ENCODE results near the gene SART3. TPM values are rescaled to one million over a fixed set of nuclear protein-coding genes. Genes with fewer than 3 reads are reported as not detected.

Gene SART3
- total and polyA plus RNA-seq, 2 of the 4 experiments (the other 2 are of a cell fraction) = 22.6 to 37.8 TPM

GRCh38 chr12:108553799-108554198, 7.2 kb downstream of the SART3 start:
- H3K56ac ChIP-seq (ENCODE audit: extremely low read depth, insufficient read depth, low read length) = no peak overlapping the region
- WGBS, 2 experiments (ENCODE audit: extremely low coverage in 2 of 2, insufficient read length in 1 of 2) = 100% methylated on average over 2 of the region's 5 CpGs; no CpG with 5 or more reads in 1 of the 2 experiments
- in situ Hi-C loops (cut with MboI; ENCODE audit: low sequenced_read_pairs) = no loop called here

More at GRCh38 chr12:108553799-108554198, 7.2 kb downstream of the SART3 start:
- H3K9me1 ChIP-seq (ENCODE audit: insufficient read depth, low read length) = 0 out of 2 replicates have a peak, but pooled peaks cover 4% of the 10 kb centered on the region
- H3K9me3 ChIP-seq (ENCODE audit: control insufficient read depth, insufficient read depth, low read length) = no peaks in the 10 kb centered on the region
- H2AFZ ChIP-seq (replicated peaks; ENCODE audit: low read length, poor library complexity) = no peak overlapping the region
- no peaks in the 10 kb centered on the region for H3K4me1 ChIP-seq (ENCODE audit: control insufficient read depth, insufficient read depth, low read length)
- intact Hi-C loops (cut with micrococcal nuclease) (no loop called here), dilution Hi-C loops (cut with HindIII; ENCODE audit: low sequenced_read_pairs, unreplicated experiment) (no loop called here)
- H4K8ac ChIP-seq (ENCODE audit: low read depth in 2 of 2, low read length in 2 of 2) = no peak overlapping the region
- no peak overlapping the region for H2BK20ac ChIP-seq (ENCODE audit: low read depth, low read length)
- no TSS peak for BruUV-seq (replicated peaks)
- H3K27ac ChIP-seq (ENCODE audit: insufficient read depth, low read length) = no peak overlapping the region
- CTCF ChIA-PET = no interaction called here
- no peaks in the 10 kb centered on the region for H3K27me3 ChIP-seq (ENCODE audit: control insufficient read depth, insufficient read depth, low read length)
- no peak overlapping the region for H2BK15ac ChIP-seq (ENCODE audit: low read depth, low read length)
- H3K4me3 ChIP-seq (ENCODE audit: insufficient read depth, low read depth, low read length) = no peak overlapping the region
- no peak overlapping the region for H2BK5ac ChIP-seq (ENCODE audit: low read depth, low read length, poor library complexity, severe bottlenecking)
- no peak overlapping the region for H3K14ac ChIP-seq (replicated peaks; ENCODE audit: low read depth, low read length)
- no peak overlapping the region for H2AK9ac ChIP-seq (replicated peaks; ENCODE audit: low read depth, low read length, poor library complexity)
- H4K5ac ChIP-seq (ENCODE audit: low read depth, low read length) = no peak overlapping the region
- TF ChIP-seq FOS (IDR thresholded peaks at IDR 0.05; ENCODE audit: low read depth, low read length) (no peak), ELK1 (IDR thresholded peaks at IDR 0.05; ENCODE audit: borderline replicate concordance, low read depth, low read length) (no peak), MAFK (IDR thresholded peaks at IDR 0.05; ENCODE audit: low read depth, low read length) (no peak), USF2 (IDR thresholded peaks at IDR 0.05; ENCODE audit: low read depth, low read length) (no peak), POLR2A (IDR thresholded peaks at IDR 0.05; ENCODE audit: low read depth, low read length) (no peak), MAZ (IDR thresholded peaks at IDR 0.05; ENCODE audit: borderline replicate concordance, low read depth, low read length) (no peak), CHD1 (IDR thresholded peaks at IDR 0.05; ENCODE audit: low read depth, low read length) (no peak), BHLHE40 (IDR thresholded peaks at IDR 0.05; ENCODE audit: low read depth, low read length) (no peak), RCOR1 (IDR thresholded peaks at IDR 0.05; ENCODE audit: insufficient replicate concordance, low read length) (no peak)
- peaks cover 56% of the 10 kb centered on the region for H4K20me1 ChIP-seq (ENCODE audit: insufficient read depth, low read length)
- no peak overlapping the region for H3K18ac ChIP-seq (ENCODE audit: low read depth, low read length)
- no peak overlapping the region for H3K9ac ChIP-seq (ENCODE audit: low read depth, low read length)
- H2BK120ac ChIP-seq (ENCODE audit: low read depth, low read length) = no peak overlapping the region
- POLR2A ChIA-PET (ENCODE audit: unreplicated experiment) = no interaction called here
- no peak overlapping the region for H2AK5ac ChIP-seq (ENCODE audit: low read depth, low read length)
- no peak overlapping the region for H3K4ac ChIP-seq (ENCODE audit: low read depth, low read length)
- DNase-seq = no peak
- H4K91ac ChIP-seq (ENCODE audit: insufficient read depth, low read depth, low read length) = no peak overlapping the region
- H3K36me3 ChIP-seq (ENCODE audit: control insufficient read depth, insufficient read depth, low read length) = peaks cover 10% of the 10 kb centered on the region
- no peak for ATAC-seq (ENCODE audit: low read depth)
- no peak overlapping the region for H3K23ac ChIP-seq (ENCODE audit: low read depth, low read length)
- peaks cover 5 to 47% of the 10 kb centered on the region in 2 experiments for H3K79me1 ChIP-seq (ENCODE audit: low read depth in 1 of 2, low read length in 2 of 2)
- H3K4me2 ChIP-seq (ENCODE audit: low read depth, low read length) = no peak overlapping the region

All from IMR-90 (cell line).